ENCODE measurements around the gene PRKCI.

GRCh38 chr3:170204509-170204908 is 17.7 kb upstream of the PRKCI start:
- no peak for TF ChIP-seq POLR2A (IDR thresholded peaks at IDR 0.05)
- TF ChIP-seq, protein P1, sequence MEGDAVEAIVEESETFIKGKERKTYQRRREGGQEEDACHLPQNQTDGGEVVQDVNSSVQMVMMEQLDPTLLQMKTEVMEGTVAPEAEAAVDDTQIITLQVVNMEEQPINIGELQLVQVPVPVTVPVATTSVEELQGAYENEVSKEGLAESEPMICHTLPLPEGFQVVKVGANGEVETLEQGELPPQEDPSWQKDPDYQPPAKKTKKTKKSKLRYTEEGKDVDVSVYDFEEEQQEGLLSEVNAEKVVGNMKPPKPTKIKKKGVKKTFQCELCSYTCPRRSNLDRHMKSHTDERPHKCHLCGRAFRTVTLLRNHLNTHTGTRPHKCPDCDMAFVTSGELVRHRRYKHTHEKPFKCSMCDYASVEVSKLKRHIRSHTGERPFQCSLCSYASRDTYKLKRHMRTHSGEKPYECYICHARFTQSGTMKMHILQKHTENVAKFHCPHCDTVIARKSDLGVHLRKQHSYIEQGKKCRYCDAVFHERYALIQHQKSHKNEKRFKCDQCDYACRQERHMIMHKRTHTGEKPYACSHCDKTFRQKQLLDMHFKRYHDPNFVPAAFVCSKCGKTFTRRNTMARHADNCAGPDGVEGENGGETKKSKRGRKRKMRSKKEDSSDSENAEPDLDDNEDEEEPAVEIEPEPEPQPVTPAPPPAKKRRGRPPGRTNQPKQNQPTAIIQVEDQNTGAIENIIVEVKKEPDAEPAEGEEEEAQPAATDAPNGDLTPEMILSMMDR (IDR thresholded peaks at IDR 0.05), result no peak
